H54 (cell line): ENCODE measurements around the gene ARHGAP12.

Experiments used
- DNase-seq: peaks from one replicate; pipeline ENCODE4 v3.0.0; 2011; ENCODE audit warnings: low spot score, mixed read lengths; ENCODE audit not compliant: insufficient read length
- FAIRE-seq: peaks from 3 replicates; lab custom pipeline; 2011; peaks lifted over from hg19 to GRCh38; lab: Jason Lieb, UNC
- POLR2A ChIP-seq: IDR thresholded peaks from 2 replicates; pipeline ENCODE4 v1.6.1; 2011; ENCODE audit warnings: low read depth, mild to moderate bottlenecking, low read length

The ARHGAP12 gene

DNA sequence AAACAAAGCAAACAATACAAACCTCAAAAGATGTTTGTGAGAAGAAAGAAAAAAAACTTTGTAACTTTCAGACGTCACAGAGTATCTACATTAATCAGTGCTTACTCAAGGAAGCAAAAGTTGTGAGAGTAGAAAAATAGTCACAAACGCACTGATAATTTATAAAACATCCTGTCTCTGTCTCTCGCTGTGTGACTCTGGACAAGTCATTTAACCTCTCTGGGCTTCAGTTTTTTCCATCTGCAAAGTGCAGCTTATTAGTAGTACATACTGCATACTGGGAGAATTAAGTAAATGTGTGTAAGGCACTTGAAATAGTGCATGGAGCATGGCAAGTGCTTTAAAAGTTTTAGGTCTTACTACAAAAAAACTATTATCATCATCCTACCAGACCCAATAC lies 3.8 kb downstream of the ARHGAP12 start:
- TF ChIP-seq POLR2A: no peak
- no peak for DNase-seq
- FAIRE-seq: no peak

DNA sequence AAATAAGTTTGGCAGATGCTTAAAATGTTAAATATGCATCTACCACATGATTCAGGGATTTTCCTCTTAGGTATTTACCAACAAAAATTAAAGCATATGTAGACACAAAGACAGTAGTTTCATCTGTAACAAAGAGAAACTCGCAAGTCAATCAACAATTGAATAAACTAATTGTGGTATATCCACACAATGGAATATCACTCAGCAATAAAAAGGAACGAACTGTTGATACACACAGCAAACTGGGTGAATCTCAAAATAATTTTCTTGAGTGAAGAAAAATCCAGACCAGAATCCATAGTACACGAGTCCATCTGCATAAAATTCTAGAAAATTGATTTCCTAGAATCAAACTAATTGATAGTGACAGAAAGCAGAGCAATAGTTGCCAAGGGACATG lies 5.2 kb downstream of the ARHGAP12 start:
- DNase-seq (no peak), FAIRE-seq (peak; percentile 23)
- TF ChIP-seq POLR2A: no peak

DNA sequence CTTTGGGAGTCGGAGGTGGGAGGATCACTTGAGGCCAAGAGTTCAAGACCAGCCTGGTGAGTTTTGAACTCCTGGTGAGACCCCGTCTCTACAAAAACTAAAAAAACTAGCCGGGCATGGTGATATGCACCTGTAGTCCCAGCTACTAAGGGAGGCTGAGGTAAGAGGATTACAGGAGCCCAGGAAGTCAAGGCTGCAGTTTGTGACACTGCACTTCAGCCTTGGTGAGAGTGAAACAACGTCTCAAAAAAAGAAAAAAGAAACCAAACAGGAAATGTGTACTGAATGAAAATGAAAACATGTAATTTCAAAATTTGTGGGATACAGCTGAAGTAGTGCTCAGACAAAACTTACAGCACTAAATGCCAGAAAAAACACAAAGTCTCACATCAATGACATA lies 7.6 kb downstream of the ARHGAP12 start:
- FAIRE-seq: peak; percentile 41
- no peak for DNase-seq

DNA sequence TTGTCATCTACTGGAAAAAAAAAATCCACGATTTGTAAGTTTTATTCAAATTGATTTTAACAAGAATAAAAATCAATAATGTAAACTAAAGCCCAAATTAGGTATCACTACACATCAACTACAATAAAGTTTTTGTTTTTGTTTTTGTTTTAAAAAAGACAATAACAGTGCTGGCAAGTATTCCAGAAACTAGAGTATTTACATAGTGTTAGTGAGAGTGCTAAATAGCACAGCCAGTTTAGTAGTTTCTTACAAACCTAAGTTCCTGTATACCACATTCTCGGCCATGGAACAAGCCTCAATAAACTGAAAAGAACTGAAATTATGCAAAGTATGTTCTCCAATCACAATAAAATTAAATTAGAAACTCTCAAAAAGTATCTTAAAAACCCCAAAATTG lies 8.1 kb downstream of the ARHGAP12 start:
- no peak for DNase-seq
- no peak for FAIRE-seq
- no peak for TF ChIP-seq POLR2A

More for the DNA sequence above, 7.6 kb downstream of the ARHGAP12 start:
- TF ChIP-seq POLR2A: no peak

DNA sequence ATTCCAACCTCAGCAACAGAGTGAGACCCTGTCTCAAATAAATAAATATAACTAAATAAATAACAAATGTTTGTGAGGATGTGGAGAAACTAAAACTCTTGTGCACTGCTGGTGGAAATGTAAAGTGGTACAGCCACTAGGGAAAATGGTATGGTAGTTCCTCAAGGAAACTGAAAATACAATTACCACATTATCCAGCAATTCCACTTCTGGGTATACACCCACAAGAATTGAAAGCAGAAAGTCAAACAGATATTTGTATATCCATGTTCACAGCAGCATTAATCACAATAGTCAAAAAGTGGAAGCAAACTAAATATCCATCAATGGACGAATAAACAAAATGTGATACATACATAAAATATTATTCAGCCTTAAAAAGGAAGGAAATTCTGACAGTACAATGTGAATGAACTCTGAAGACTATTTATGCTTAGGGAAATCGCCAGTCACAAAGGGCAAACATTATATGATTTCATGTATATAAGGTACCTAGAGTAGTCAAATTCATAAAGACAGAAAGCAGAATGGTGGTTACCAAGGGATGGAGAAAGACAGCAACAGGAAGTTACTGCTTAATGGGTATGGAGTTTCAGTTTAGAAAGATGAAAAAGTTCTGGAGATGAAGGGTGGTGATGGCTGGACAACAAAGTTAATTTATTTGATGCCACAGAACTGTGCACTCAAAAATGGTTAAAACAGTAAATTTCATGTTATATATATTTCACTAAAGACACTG lies 9.8 kb downstream of the ARHGAP12 start:
- TF ChIP-seq POLR2A: no peak
- DNase-seq: no peak
- FAIRE-seq: peak; percentile 38

DNA sequence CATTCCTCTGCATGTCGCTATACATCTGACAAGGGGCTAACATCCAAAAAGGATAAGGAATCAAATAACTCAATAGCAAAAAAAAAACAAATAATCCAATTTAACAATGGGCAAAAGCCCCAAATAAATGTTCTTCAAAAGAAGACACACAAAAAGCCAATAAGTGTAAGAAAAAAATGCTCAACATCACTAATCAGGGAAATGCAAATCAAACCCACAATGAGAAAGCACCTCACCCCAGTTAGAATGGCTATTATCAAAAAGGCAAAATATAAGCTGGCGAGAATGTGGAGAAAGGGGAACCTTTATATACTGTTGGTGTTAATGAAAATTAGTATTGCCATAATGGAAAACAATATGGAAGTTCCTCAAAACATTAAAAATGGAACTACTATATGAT lies 14.3 kb downstream of the ARHGAP12 start:
- DNase-seq (no peak), FAIRE-seq (no peak)
- TF ChIP-seq POLR2A: no peak

DNA sequence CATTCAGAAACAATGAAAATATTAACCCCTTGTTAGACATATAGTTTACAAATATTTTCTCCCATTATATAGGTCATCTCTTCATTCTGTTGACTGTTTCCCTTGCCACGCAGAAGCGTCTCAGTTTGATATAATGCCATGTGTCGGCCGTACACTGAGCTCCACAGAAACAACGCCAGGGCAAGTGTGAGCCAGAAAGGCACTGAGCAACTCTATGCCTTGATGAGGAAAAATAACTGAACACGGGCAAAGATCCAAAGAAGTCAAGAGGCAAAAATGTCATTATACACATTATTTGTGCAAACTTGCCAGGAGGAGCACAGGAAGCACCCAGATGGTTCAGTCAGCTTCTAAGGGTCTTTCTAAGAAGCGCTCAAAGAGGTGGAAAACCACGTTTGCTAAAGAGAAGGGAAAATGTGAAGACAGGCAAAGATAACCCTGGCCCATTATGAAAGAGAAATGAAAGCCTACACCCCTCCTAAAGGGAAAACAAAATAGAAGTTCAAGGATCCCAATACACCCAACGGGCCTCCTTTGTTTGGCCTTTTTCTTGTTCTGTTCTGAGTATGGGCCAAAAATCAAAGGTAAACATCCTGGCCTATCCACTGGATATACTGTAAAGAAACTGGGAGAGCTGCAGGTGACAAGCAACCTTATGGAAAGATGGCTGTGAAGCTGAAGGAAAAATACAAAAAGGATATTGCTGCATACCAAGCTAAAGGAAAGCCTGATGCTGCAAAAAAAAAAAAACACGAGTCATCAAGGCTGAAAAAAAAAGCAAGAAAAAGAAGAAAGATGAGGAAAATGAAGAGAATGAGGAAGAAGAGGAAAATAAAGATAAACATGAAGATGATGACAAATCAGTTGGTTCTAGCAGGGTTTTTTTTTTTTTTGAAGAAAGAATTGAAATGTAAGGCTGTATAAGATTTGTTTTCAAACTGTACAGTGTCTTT lies 15.5 kb downstream of the ARHGAP12 start:
- DNase-seq: no peak
- TF ChIP-seq POLR2A: no peak
- peak; percentile 53 for FAIRE-seq

DNA sequence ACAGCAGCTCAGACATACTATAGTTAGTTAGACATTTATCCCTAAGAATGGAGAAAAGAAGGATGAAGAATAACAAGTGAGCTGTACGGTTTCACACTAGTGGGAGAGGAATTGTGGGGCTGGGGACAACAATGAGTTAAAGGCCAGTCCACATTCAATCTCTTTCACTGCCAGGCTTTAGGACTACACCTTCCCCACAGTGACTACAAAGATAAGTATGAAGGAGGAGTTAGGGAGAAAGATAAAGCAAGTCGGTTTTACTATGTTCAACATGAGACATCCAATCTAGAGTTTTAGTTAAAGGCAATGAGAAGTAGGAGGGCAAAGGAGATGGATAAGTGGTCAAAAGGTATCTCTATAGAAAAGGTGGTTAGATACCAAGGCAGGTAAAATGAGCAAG lies 16.3 kb downstream of the ARHGAP12 start:
- FAIRE-seq (peak; percentile 43), DNase-seq (no peak)
- TF ChIP-seq POLR2A: no peak

DNA sequence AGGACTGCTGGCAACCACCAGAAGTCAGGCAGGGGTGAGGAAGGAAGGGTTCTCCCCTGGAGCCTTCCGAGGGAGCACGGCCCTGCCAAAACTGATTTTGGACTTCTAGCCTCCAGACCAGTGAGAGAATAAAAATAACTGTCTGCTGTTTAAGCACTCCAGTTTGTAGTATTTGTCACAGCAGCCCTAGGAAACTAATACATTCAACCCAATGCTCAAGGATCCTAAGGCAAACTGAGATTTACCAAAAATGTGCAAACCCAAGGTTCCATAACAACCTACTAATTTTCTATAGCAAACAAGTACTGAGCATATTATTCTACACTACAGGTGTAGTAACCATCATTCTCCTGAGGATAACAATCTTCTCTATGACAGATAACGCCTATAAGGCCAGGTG lies 18.6 kb downstream of the ARHGAP12 start:
- FAIRE-seq: no peak
- TF ChIP-seq POLR2A: no peak
- DNase-seq: no peak

DNA sequence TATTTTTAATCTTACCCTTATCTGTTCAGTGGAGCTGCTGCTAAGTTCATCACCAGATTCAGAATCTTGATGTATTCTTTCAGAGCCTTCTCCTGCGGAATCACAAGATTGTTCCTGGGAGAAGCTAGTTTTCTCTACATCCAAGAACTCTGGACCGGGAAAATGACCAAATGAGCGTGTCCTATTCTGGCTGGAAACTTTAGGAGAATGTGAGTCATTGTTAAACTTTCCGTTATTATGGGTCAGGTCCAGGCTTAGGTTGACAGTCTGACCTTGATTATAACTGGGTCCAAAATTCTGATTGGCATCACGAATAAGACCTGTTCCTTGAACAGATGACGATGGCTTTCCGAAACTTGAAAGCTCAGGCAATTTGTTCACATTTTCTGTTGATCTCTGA lies 20.5 kb downstream of the ARHGAP12 start:
- TF ChIP-seq POLR2A: no peak
- no peak for DNase-seq
- peak; percentile 15 for FAIRE-seq

DNA sequence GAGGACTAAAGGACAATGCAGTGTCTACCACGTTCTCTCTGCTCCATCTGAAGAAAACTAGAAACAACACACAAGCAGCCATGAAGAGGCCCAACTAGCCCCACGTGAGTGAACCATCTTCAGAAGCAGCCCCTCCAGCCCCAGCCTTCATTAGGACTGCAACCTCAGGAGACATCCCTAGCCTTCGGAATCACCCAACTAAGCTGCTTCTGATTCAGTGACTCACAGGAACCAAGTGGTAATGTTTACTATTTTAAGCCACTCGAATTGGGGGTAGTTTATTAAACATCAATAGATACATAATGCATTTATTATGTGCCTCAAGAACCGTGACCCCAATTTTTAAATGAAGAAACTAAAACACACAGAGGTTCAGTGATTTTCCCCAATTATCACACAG lies 22.6 kb downstream of the ARHGAP12 start:
- no peak for TF ChIP-seq POLR2A
- no peak for DNase-seq
- peak; percentile 75 for FAIRE-seq

DNA sequence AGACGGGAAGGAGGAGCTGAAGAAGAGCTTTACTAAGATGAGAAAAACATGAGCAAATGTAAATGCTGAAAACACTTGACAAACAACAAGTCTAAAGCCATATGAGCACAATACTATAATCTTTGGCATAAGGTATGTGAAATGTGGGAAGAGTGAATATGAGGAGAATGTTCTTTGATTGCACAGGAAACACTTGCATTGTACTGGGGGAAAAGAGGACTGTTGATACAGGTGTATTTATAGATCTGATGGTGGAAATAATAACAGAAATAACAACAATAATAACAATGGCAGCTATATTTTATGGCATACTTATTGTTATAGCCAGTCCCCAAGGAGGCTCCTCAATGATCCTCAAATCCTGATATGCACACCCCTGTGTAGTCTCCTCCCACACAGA lies 23.0 kb downstream of the ARHGAP12 start:
- TF ChIP-seq POLR2A: no peak
- FAIRE-seq (no peak), DNase-seq (no peak)

DNA sequence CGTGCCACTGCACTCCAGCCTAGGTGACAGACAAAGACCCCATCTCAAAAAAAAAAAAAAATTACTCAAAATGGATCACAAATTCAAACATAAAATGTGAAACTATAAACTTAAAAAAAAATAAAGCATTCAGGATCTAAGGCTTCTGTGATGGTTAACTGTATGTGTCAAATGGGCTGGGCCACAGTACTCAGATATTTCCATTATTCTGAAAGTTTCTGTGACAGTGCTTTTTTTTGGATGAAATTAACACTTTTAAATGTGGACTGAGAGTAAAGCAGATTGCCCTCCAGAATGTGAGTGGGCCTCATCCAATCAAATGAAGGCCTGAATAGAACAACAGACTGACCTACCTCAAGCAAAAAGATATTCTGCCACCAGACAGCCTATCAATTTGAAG lies 26.0 kb downstream of the ARHGAP12 start:
- DNase-seq (no peak), FAIRE-seq (no peak)
- TF ChIP-seq POLR2A: no peak

DNA sequence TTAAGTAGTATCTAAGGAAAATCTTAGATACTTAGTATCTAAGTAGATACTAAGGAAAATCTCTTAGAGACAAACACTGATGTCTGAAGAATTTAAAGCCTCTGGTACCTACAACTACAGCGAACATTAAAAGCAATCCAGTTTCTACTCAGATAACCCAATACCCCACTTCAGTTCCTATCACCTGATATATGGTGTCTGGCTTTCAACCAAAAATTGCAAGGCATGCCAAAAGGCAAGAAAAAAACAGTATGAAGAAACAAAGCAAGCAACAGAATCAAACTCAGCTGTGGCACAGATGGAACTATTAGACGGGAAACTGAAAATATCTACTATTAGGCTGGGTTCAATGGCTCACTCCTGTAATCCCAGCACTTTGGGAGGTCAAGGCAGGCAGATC lies 31.1 kb downstream of the ARHGAP12 start:
- TF ChIP-seq POLR2A: no peak
- DNase-seq (no peak), FAIRE-seq (peak; percentile 62)
